ENCODE data around the gene MSX1. TPM values are rescaled to one million over a fixed set of nuclear protein-coding genes. Genes with fewer than 3 reads are reported as not detected.

Gene MSX1
- total and polyA plus RNA-seq, 9 donors, result 2.2 to 4.5 (median 4.0) TPM

- H3K9me3 ChIP-seq, result no peaks in the 10 kb centered on the region
- peak overlapping the region; percentile 67 for H3K4me3 ChIP-seq
- no peaks in the 10 kb centered on the region for H3K27me3 ChIP-seq
- peaks cover 5% of the 10 kb centered on the region for H3K4me1 ChIP-seq (ENCODE audit: insufficient read depth)
- no peak overlapping the region for H3K27ac ChIP-seq
- DNase-seq, result no peak
- intact Hi-C loops (cut with DNase I), result no loop called here
- 53 to 58% (median 55%) methylated on average over 21 of the region's 21 CpGs for WGBS, 3 donors
- H3K36me3 ChIP-seq, result no peaks in the 10 kb centered on the region
- no peak for TF ChIP-seq CTCF (IDR thresholded peaks at IDR 0.05)
- no peak for TF ChIP-seq EP300 (IDR thresholded peaks at IDR 0.05)
- no peak for TF ChIP-seq POLR2A (IDR thresholded peaks at IDR 0.05)
These were observed 2.0 kb downstream of the MSX1 start for GRCh38 chr4:4861390-4862018.

GRCh38 chr4:4862071-4862551 lies 2.6 kb downstream of the MSX1 start:
- Histone ChIP-seq H3K27ac (no peak overlapping the region), H3K27me3 (peaks cover 2% of the 10 kb centered on the region), H3K4me3 (no peak overlapping the region), H3K4me1 (ENCODE audit: insufficient read depth) (peaks cover 2% of the 10 kb centered on the region), H3K9me3 (no peaks in the 10 kb centered on the region), H3K36me3 (no peaks in the 10 kb centered on the region)
- no peak for TF ChIP-seq EP300 (IDR thresholded peaks at IDR 0.05)
- TF ChIP-seq CTCF (IDR thresholded peaks at IDR 0.05), result no peak
- TF ChIP-seq POLR2A (IDR thresholded peaks at IDR 0.05), result no peak
- WGBS, 3 donors, result 85 to 92% (median 87%) methylated on average over 16 of the region's 16 CpGs
- DNase-seq, result no peak
- intact Hi-C loops (cut with DNase I), result no loop called here

GRCh38 chr4:4862665-4863482 lies 3.4 kb downstream of the MSX1 start:
- H3K27ac ChIP-seq, result no peak overlapping the region
- H3K4me1 ChIP-seq (ENCODE audit: insufficient read depth), result peaks cover 2% of the 10 kb centered on the region
- intact Hi-C loops (cut with DNase I), result no loop called here
- H3K9me3 ChIP-seq, result no peaks in the 10 kb centered on the region
- H3K36me3 ChIP-seq, result no peaks in the 10 kb centered on the region
- TF ChIP-seq CTCF (IDR thresholded peaks at IDR 0.05) (no peak), EP300 (IDR thresholded peaks at IDR 0.05) (no peak), POLR2A (IDR thresholded peaks at IDR 0.05) (no peak)
- H3K27me3 ChIP-seq, result peaks cover 3% of the 10 kb centered on the region
- DNase-seq, result no peak
- H3K4me3 ChIP-seq, result no peak overlapping the region
- WGBS, 3 donors, result 86 to 89% (median 87%) methylated on average over 51 of the region's 51 CpGs

- Histone ChIP-seq H3K4me3 (no peak overlapping the region), H3K36me3 (no peaks in the 10 kb centered on the region), H3K4me1 (ENCODE audit: insufficient read depth) (peaks cover 2% of the 10 kb centered on the region), H3K27me3 (peaks cover 3% of the 10 kb centered on the region), H3K9me3 (no peaks in the 10 kb centered on the region), H3K27ac (no peak overlapping the region)
- DNase-seq, result no peak
- TF ChIP-seq POLR2A (IDR thresholded peaks at IDR 0.05) (no peak), EP300 (IDR thresholded peaks at IDR 0.05) (no peak), CTCF (IDR thresholded peaks at IDR 0.05) (no peak)
- intact Hi-C loops (cut with DNase I), result no loop called here
- WGBS, 3 donors, result 33 to 46% (median 41%) methylated on average over 25 of the region's 25 CpGs
These were observed 5.0 kb downstream of the MSX1 start for GRCh38 chr4:4864443-4864939.

Measured in ovary (tissue), 9 donors.